Metanephros (tissue), 1 donor: ENCODE results near the gene SPINK7. TPM values are rescaled to one million over a fixed set of nuclear protein-coding genes. Genes with fewer than 3 reads are reported as not detected.

Experiments
- total RNA-seq: library from RNA; depleted of rRNA; stranded (reverse); fragments of >200 nt; gene quantifications from one replicate; pipeline ENCODE4 v1.2.3, GENCODE V29; 2014

SPINK7 gene
- not detected for total RNA-seq

DNA sequence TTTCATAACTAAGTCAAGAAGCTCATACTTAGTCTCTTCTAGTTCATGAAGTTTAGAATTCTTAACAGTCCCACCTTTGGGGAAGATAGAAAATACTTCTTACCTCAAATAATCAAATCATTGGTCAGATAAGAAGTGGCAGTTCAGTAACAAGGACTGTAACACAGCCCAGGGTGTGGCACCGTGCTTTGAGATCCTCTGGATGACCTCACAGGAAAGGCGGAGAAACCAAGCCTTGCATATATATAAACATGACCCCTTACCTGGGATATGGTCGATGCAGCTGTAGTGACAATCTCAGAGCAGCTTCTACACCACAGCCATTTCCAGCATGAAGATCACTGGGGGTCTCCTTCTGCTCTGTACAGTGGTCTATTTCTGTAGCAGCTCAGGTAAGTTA lies at the start of gene SPINK7:
Gene SPINK7, plus strand, starts transcription at position 271 of the 400 bp plus-strand sequence. Its CDS starts 61 bp downstream, at position 332.

DNA sequence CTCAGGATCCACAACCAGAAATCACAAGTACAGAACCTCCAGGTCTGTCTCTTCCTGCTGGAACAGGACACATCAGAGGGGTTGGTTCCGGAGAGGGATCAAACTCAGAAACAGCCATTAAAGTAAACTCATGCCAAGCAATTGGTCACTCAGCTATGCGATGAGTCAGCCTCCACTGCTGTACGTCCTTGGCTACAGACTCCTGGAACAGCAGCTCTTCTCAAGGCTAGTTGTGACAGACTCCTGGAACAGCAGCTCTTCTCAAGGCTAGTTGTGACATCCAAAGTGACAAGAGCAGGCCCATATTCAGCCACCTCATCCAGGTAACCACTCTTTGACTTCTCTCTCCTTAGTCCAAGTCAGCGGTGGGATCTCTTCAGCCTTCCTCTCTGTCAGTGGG lies 43.7 kb upstream of the SPINK7 start, which contains the start of gene SPINK13:
Gene SPINK13, plus strand, starts transcription at position 229 of the 400 bp plus-strand sequence. CDS start 1,279 bp downstream, outside the sequence.

DNA sequence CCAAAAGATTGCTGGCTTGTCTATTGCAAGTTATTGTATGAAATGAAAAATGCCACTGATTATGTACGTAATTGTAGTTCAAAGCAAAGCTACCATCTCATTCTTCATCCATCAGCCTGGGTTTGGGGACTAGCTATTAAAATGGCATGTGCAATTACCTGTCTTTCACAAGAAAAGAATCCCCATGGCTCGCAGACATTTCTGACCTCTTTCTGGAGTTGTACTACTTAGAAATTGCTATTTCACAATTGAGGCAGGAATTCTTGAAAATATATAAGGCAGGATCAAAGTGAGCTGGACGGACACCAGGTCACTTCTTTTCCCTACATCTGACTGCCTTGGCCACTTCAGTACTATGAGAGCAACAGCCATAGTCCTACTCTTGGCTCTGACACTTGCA lies 23.0 kb downstream of the SPINK7 start, which contains the start of gene SPINK9:
Gene SPINK9, plus strand, starts transcription at position 301 of the 400 bp plus-strand sequence. Its CDS starts 55 bp downstream, at position 356.

Other genes starting within 250 kb of the SPINK7 start
- 1.3 TPM for gene SPINK5, start 248.4 kb upstream of the SPINK7 start, total RNA-seq
- not detected for gene SPINK14, start 143.9 kb upstream of the SPINK7 start, total RNA-seq
- not detected for gene SPINK6, start 109.4 kb upstream of the SPINK7 start, total RNA-seq
- gene MARCOL, start 73.9 kb upstream of the SPINK7 start, total RNA-seq = not detected
- not detected for gene SPINK13, start 43.6 kb upstream of the SPINK7 start, total RNA-seq
- gene SPINK9, start 23.1 kb downstream of the SPINK7 start, total RNA-seq = not detected
- 53.0 TPM for gene FBXO38, start 71.5 kb downstream of the SPINK7 start, total RNA-seq